ENCODE results near the gene GNA14.
"Not testable (repeated sequence)": the region's sequence is repeated elsewhere in the genome, so short reads cannot be mapped to it uniquely, and the experiment has no call there.

Gene GNA14

GRCh38 chr9:77643871-77644270, 4.3 kb downstream of the GNA14 start:
- no peak for DNase-seq

GRCh38 chr9:77640741-77641580, 7.2 kb downstream of the GNA14 start:
- DNase-seq: no peak

- no peak for DNase-seq
These were observed 15.5 kb downstream of the GNA14 start for GRCh38 chr9:77632652-77633051.

- DNase-seq: not testable (repeated sequence)
These were observed 19.3 kb downstream of the GNA14 start for GRCh38 chr9:77628864-77629263.

GRCh38 chr9:77616191-77616590, 31.9 kb downstream of the GNA14 start:
- DNase-seq: no peak

- peak; percentile 46 for DNase-seq
These were observed 33.5 kb downstream of the GNA14 start for GRCh38 chr9:77614645-77615044.

- DNase-seq: no peak
These were observed 41.6 kb downstream of the GNA14 start for GRCh38 chr9:77606526-77606925.

GRCh38 chr9:77605449-77606220, 42.5 kb downstream of the GNA14 start:
- no peak for DNase-seq

GRCh38 chr9:77604316-77604715, 43.8 kb downstream of the GNA14 start:
- DNase-seq: no peak

GRCh38 chr9:77602852-77603251, 45.3 kb downstream of the GNA14 start:
- DNase-seq: no peak

- DNase-seq: no peak
These were observed 46.5 kb downstream of the GNA14 start for GRCh38 chr9:77601476-77602099.

GRCh38 chr9:77600810-77601209, 47.3 kb downstream of the GNA14 start:
- no peak for DNase-seq

GRCh38 chr9:77599492-77599891, 48.6 kb downstream of the GNA14 start:
- DNase-seq: no peak

- peak; percentile 17 for DNase-seq
These were observed 49.1 kb downstream of the GNA14 start for GRCh38 chr9:77598991-77599390.

GRCh38 chr9:77598524-77598923, 49.6 kb downstream of the GNA14 start:
- peak; percentile 69 for DNase-seq

GRCh38 chr9:77597057-77597456, 51.1 kb downstream of the GNA14 start:
- DNase-seq: no peak

GRCh38 chr9:77595426-77596095, 52.6 kb downstream of the GNA14 start:
- no peak for DNase-seq

GRCh38 chr9:77594963-77595362, 53.2 kb downstream of the GNA14 start:
- no peak for DNase-seq

- DNase-seq: no peak
These were observed 54.6 kb downstream of the GNA14 start for GRCh38 chr9:77593528-77593927.

GRCh38 chr9:77592476-77592875, 55.6 kb downstream of the GNA14 start:
- DNase-seq: no peak

GRCh38 chr9:77589046-77589795, 58.9 kb downstream of the GNA14 start:
- no peak for DNase-seq
